Measurements from ENCODE around the gene GBA3. TPM values are rescaled to one million over a fixed set of nuclear protein-coding genes. Genes with fewer than 3 reads are reported as not detected.

GBA3 gene
- polyA plus RNA-seq, 2 donors = 0.02 TPM; not detected in 1

DNA sequence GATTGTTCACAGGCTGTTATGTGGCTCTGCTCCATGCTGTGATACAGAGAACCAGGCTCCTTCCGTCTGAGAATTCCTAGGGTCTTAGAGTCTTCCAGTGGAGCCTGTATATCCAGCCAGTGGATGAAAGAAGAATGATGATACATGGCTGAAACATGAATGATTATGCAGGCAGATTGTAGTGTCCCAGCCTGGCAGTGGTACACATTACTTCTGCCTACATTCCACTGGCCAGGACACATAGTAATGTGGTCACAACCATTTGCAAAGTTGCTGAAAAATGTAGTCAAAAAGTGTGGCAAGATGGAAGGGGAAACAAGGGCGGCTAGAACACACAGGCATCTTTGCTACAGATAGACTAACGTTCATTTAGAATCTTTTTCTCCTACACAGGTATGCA, 4.5 kb upstream of the GBA3 start:
- Histone ChIP-seq H3K9me3 (ENCODE audit: control insufficient read depth in 2 of 2, insufficient read depth in 1 of 2, low read depth in 1 of 2, low read length in 1 of 2) (no peaks in the 10 kb centered on the region), H3K27me3 (ENCODE audit: control insufficient read depth in 1 of 2, insufficient read depth in 2 of 2, low read length in 2 of 2) (peaks cover 0 to 6% of the 10 kb centered on the region in 2 donors), H3K36me3 (ENCODE audit: control insufficient read depth in 2 of 2, insufficient read depth in 2 of 2, low read length in 1 of 2) (no peaks in the 10 kb centered on the region), H3K4me3 (ENCODE audit: low read depth in 1 of 2, low read length in 2 of 2) (no peak overlapping the region), H3K4me1 (ENCODE audit: control insufficient read depth in 2 of 2, insufficient read depth in 2 of 2, low read length in 1 of 2) (peaks cover 0 to 2% of the 10 kb centered on the region in 2 donors), H3K27ac (ENCODE audit: low read depth in 2 of 2, low read length in 1 of 2) (no peak overlapping the region)
- WGBS, 2 donors = 70 to 77% methylated on average over 3 of the region's 3 CpGs

GRCh38 chr4:22689428-22689827, 3.3 kb upstream of the GBA3 start:
- Histone ChIP-seq H3K4me3 (ENCODE audit: low read depth in 1 of 2, low read length in 2 of 2) (no peak overlapping the region), H3K27ac (ENCODE audit: low read depth in 2 of 2, low read length in 1 of 2) (no peak overlapping the region), H3K27me3 (ENCODE audit: control insufficient read depth in 1 of 2, insufficient read depth in 2 of 2, low read length in 2 of 2) (peaks cover 0 to 6% of the 10 kb centered on the region in 2 donors), H3K9me3 (ENCODE audit: control insufficient read depth in 2 of 2, insufficient read depth in 1 of 2, low read depth in 1 of 2, low read length in 1 of 2) (no peaks in the 10 kb centered on the region), H3K4me1 (ENCODE audit: control insufficient read depth in 2 of 2, insufficient read depth in 2 of 2, low read length in 1 of 2) (peaks cover 0 to 2% of the 10 kb centered on the region in 2 donors), H3K36me3 (ENCODE audit: control insufficient read depth in 2 of 2, insufficient read depth in 2 of 2, low read length in 1 of 2) (no peaks in the 10 kb centered on the region)
- WGBS, 2 donors = 79 to 84% methylated on average over 3 of the region's 3 CpGs

DNA sequence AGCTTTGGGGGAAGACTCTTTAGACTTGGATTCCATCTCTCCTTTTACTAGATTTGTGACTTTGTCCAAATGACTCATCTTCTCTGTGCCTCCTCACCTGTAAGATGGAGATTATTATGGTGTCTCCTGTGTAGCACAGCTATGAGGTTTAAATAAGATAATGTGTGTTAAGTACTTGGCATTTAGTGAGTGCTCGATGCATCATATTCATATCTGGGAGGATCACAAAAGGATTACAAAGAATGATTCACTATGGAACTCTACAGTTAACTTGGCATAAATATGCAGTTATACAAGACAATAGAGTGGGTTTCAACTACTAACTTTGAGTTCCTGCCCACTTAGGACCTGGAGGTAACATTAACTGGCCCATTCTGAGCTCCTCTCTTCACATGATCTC, 2.3 kb downstream of the GBA3 start:
- no peak overlapping the region for H3K27ac ChIP-seq (ENCODE audit: low read depth in 2 of 2, low read length in 1 of 2)
- 67 to 76% methylated on average over 1 of the region's 1 CpG for WGBS, 2 donors
- H3K9me3 ChIP-seq (ENCODE audit: control insufficient read depth in 2 of 2, insufficient read depth in 1 of 2, low read depth in 1 of 2, low read length in 1 of 2) = no peaks in the 10 kb centered on the region
- H3K4me3 ChIP-seq (ENCODE audit: low read depth in 1 of 2, low read length in 2 of 2) = no peak overlapping the region
- H3K36me3 ChIP-seq (ENCODE audit: control insufficient read depth in 2 of 2, insufficient read depth in 2 of 2, low read length in 1 of 2) = no peaks in the 10 kb centered on the region
- no peaks in the 10 kb centered on the region for H3K27me3 ChIP-seq (ENCODE audit: control insufficient read depth in 1 of 2, insufficient read depth in 2 of 2, low read length in 2 of 2)
- H3K4me1 ChIP-seq (ENCODE audit: control insufficient read depth in 2 of 2, insufficient read depth in 2 of 2, low read length in 1 of 2) = no peaks in the 10 kb centered on the region

DNA sequence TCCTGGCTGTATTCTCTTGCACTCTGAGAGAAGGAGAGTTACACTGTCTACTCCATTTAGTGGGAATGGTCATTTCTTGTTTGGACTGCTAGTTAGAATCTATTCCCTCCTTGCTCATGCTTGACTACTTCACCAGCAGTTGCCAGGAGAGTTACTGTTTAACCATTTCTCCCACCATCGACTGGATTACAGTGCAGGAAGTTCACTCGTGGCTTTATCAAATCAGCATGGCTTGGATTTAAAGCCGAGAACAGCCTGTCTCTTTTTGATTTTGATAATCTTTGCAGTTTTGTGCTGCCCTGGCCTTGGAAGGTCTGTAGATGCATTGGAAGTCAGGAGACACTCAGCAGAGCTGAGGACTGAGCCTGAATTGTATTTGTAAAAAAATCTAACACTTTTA, 3.2 kb downstream of the GBA3 start:
- no peaks in the 10 kb centered on the region for H3K4me1 ChIP-seq (ENCODE audit: control insufficient read depth in 2 of 2, insufficient read depth in 2 of 2, low read length in 1 of 2)
- no peak overlapping the region for H3K4me3 ChIP-seq (ENCODE audit: low read depth in 1 of 2, low read length in 2 of 2)
- H3K36me3 ChIP-seq (ENCODE audit: control insufficient read depth in 2 of 2, insufficient read depth in 2 of 2, low read length in 1 of 2) = no peaks in the 10 kb centered on the region
- H3K27me3 ChIP-seq (ENCODE audit: control insufficient read depth in 1 of 2, insufficient read depth in 2 of 2, low read length in 2 of 2) = no peaks in the 10 kb centered on the region
- H3K27ac ChIP-seq (ENCODE audit: low read depth in 2 of 2, low read length in 1 of 2) = no peak overlapping the region
- 57 to 64% methylated on average over 3 of the region's 3 CpGs for WGBS, 2 donors
- H3K9me3 ChIP-seq (ENCODE audit: control insufficient read depth in 2 of 2, insufficient read depth in 1 of 2, low read depth in 1 of 2, low read length in 1 of 2) = no peaks in the 10 kb centered on the region

DNA sequence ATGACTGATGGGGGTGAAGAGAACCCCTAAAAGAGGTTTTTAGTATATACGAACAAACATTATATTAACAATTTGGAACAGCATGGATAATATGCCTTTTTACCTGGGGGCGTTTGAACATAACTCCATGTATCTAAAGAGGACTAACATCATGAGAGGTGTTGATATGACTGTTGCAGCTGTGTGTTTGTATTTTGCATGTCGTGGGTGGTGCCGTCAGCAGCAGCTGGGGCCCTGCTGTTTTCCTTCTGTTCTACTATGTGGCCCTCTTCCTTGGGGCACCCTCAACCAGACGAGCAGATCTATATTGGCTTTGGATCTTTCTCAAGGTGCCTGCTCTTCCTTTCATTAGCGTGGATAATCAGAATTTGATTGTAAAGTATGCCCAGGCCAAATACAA, 11.2 kb downstream of the GBA3 start:
- H3K4me3 ChIP-seq (ENCODE audit: low read depth in 1 of 2, low read length in 2 of 2) = no peak overlapping the region
- 70 to 78% methylated on average over 6 of the region's 6 CpGs for WGBS, 2 donors
- no peaks in the 10 kb centered on the region for H3K27me3 ChIP-seq (ENCODE audit: control insufficient read depth in 1 of 2, insufficient read depth in 2 of 2, low read length in 2 of 2)
- H3K36me3 ChIP-seq (ENCODE audit: control insufficient read depth in 2 of 2, insufficient read depth in 2 of 2, low read length in 1 of 2) = no peaks in the 10 kb centered on the region
- no peak overlapping the region for H3K27ac ChIP-seq (ENCODE audit: low read depth in 2 of 2, low read length in 1 of 2)
- no peaks in the 10 kb centered on the region for H3K4me1 ChIP-seq (ENCODE audit: control insufficient read depth in 2 of 2, insufficient read depth in 2 of 2, low read length in 1 of 2)
- H3K9me3 ChIP-seq (ENCODE audit: control insufficient read depth in 2 of 2, insufficient read depth in 1 of 2, low read depth in 1 of 2, low read length in 1 of 2) = no peaks in the 10 kb centered on the region

GRCh38 chr4:22707390-22707789, 14.7 kb downstream of the GBA3 start:
- H3K9me3 ChIP-seq (ENCODE audit: control insufficient read depth in 2 of 2, insufficient read depth in 1 of 2, low read depth in 1 of 2, low read length in 1 of 2) = no peaks in the 10 kb centered on the region
- 66 to 76% methylated on average over 1 of the region's 1 CpG for WGBS, 2 donors
- no peak overlapping the region for H3K4me3 ChIP-seq (ENCODE audit: low read depth in 1 of 2, low read length in 2 of 2)
- no peaks in the 10 kb centered on the region for H3K27me3 ChIP-seq (ENCODE audit: control insufficient read depth in 1 of 2, insufficient read depth in 2 of 2, low read length in 2 of 2)
- no peak overlapping the region for H3K27ac ChIP-seq (ENCODE audit: low read depth in 2 of 2, low read length in 1 of 2)
- no peaks in the 10 kb centered on the region for H3K36me3 ChIP-seq (ENCODE audit: control insufficient read depth in 2 of 2, insufficient read depth in 2 of 2, low read length in 1 of 2)
- H3K4me1 ChIP-seq (ENCODE audit: control insufficient read depth in 2 of 2, insufficient read depth in 2 of 2, low read length in 1 of 2) = no peaks in the 10 kb centered on the region

DNA sequence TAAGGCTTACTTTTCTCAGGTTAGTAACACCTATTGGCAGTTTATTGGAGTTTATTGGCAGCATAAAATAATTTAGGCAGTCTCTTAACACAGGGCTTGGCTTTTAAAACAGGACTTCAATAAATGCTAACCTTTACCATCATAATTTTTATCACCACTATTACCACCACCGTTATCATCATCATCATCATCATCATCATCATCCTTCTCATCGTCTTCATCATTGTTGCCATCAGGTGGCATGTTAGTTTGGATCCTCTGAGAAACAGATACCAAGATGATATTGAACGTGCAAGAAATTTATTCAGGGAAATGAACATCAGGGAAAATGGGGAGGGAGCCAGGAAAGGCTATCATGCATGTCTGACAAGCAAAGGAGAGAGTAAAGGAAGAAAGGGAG, 16.2 kb downstream of the GBA3 start:
- Histone ChIP-seq H3K9me3 (ENCODE audit: control insufficient read depth in 2 of 2, insufficient read depth in 1 of 2, low read depth in 1 of 2, low read length in 1 of 2) (no peaks in the 10 kb centered on the region), H3K36me3 (ENCODE audit: control insufficient read depth in 2 of 2, insufficient read depth in 2 of 2, low read length in 1 of 2) (no peaks in the 10 kb centered on the region), H3K27ac (ENCODE audit: low read depth in 2 of 2, low read length in 1 of 2) (no peak overlapping the region), H3K27me3 (ENCODE audit: control insufficient read depth in 1 of 2, insufficient read depth in 2 of 2, low read length in 2 of 2) (no peaks in the 10 kb centered on the region), H3K4me3 (ENCODE audit: low read depth in 1 of 2, low read length in 2 of 2) (no peak overlapping the region), H3K4me1 (ENCODE audit: control insufficient read depth in 2 of 2, insufficient read depth in 2 of 2, low read length in 1 of 2) (no peaks in the 10 kb centered on the region)
- WGBS, 2 donors = 63 to 72% methylated on average over 3 of the region's 3 CpGs

- Histone ChIP-seq H3K27ac (ENCODE audit: low read depth in 2 of 2, low read length in 1 of 2) (no peak overlapping the region), H3K4me3 (ENCODE audit: low read depth in 1 of 2, low read length in 2 of 2) (no peak overlapping the region), H3K36me3 (ENCODE audit: control insufficient read depth in 2 of 2, insufficient read depth in 2 of 2, low read length in 1 of 2) (no peaks in the 10 kb centered on the region), H3K4me1 (ENCODE audit: control insufficient read depth in 2 of 2, insufficient read depth in 2 of 2, low read length in 1 of 2) (no peaks in the 10 kb centered on the region), H3K9me3 (ENCODE audit: control insufficient read depth in 2 of 2, insufficient read depth in 1 of 2, low read depth in 1 of 2, low read length in 1 of 2) (no peaks in the 10 kb centered on the region), H3K27me3 (ENCODE audit: control insufficient read depth in 1 of 2, insufficient read depth in 2 of 2, low read length in 2 of 2) (no peaks in the 10 kb centered on the region)
- WGBS, 2 donors = 79 to 81% methylated on average over 4 of the region's 4 CpGs
Measured at GRCh38 chr4:22712105-22712504, 19.4 kb downstream of the GBA3 start.

GRCh38 chr4:22712529-22712928, 19.8 kb downstream of the GBA3 start:
- H3K9me3 ChIP-seq (ENCODE audit: control insufficient read depth in 2 of 2, insufficient read depth in 1 of 2, low read depth in 1 of 2, low read length in 1 of 2) = no peaks in the 10 kb centered on the region
- no peaks in the 10 kb centered on the region for H3K4me1 ChIP-seq (ENCODE audit: control insufficient read depth in 2 of 2, insufficient read depth in 2 of 2, low read length in 1 of 2)
- H3K36me3 ChIP-seq (ENCODE audit: control insufficient read depth in 2 of 2, insufficient read depth in 2 of 2, low read length in 1 of 2) = no peaks in the 10 kb centered on the region
- H3K27ac ChIP-seq (ENCODE audit: low read depth in 2 of 2, low read length in 1 of 2) = no peak overlapping the region
- H3K27me3 ChIP-seq (ENCODE audit: control insufficient read depth in 1 of 2, insufficient read depth in 2 of 2, low read length in 2 of 2) = no peaks in the 10 kb centered on the region
- 82 to 83% methylated on average over 7 of the region's 7 CpGs for WGBS, 2 donors
- no peak overlapping the region for H3K4me3 ChIP-seq (ENCODE audit: low read depth in 1 of 2, low read length in 2 of 2)

DNA sequence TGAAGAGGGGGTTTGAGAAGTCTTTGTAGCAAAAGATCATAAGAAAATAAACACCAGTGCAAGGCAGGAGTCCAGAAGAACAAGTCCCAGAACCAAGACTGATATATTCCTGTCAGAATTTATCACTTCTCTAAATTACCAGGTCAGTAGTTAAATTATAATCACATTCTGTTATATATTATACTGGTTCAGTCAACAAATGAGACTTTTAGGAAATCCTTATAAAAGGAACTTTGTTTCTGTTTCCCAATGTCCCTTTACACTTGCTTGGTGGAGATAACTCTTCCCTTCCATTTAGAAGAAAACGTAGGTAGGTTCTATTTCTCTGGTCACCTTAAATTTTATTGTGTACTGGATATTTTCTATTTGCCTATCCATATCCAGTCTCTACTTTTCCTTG, 21.1 kb downstream of the GBA3 start:
- Histone ChIP-seq H3K27ac (ENCODE audit: low read depth in 2 of 2, low read length in 1 of 2) (no peak overlapping the region), H3K36me3 (ENCODE audit: control insufficient read depth in 2 of 2, insufficient read depth in 2 of 2, low read length in 1 of 2) (no peaks in the 10 kb centered on the region), H3K9me3 (ENCODE audit: control insufficient read depth in 2 of 2, insufficient read depth in 1 of 2, low read depth in 1 of 2, low read length in 1 of 2) (no peaks in the 10 kb centered on the region), H3K27me3 (ENCODE audit: control insufficient read depth in 1 of 2, insufficient read depth in 2 of 2, low read length in 2 of 2) (no peaks in the 10 kb centered on the region), H3K4me1 (ENCODE audit: control insufficient read depth in 2 of 2, insufficient read depth in 2 of 2, low read length in 1 of 2) (no peaks in the 10 kb centered on the region), H3K4me3 (ENCODE audit: low read depth in 1 of 2, low read length in 2 of 2) (no peak overlapping the region)
- WGBS, 2 donors = 57 to 84% methylated on average over 1 of the region's 1 CpG

Measured in esophagus (tissue), 2 donors.